Ureter (tissue), 1 donor: Measurements from ENCODE around the gene HOXC4. TPM values are rescaled to one million over a fixed set of nuclear protein-coding genes. Genes with fewer than 3 reads are reported as not detected.
"Not testable (repeated sequence)": the region's sequence is repeated elsewhere in the genome, so short reads cannot be mapped to it uniquely, and the experiment has no call there.

Experiments used
- DNase-seq: peaks from one replicate; pipeline ENCODE4 v3.0.0-alpha.2; 2020; ENCODE audit warnings: low spot score
- total RNA-seq: library from RNA; stranded (reverse); gene quantifications from one replicate; pipeline ENCODE4 v1.2.4, GENCODE V29; 2023
- donor health status: DM: yes; HTN: yes; CAD: no.

HOXC4 gene
- total RNA-seq, 1 donor from 2014 or later: 3.5 TPM

GRCh38 chr12:54055552-54055951 lies 1.9 kb downstream of the HOXC4 start:
- DNase-seq: no peak

- no peak for DNase-seq
Measured at GRCh38 chr12:54056110-54056509, 2.5 kb downstream of the HOXC4 start.

DNA sequence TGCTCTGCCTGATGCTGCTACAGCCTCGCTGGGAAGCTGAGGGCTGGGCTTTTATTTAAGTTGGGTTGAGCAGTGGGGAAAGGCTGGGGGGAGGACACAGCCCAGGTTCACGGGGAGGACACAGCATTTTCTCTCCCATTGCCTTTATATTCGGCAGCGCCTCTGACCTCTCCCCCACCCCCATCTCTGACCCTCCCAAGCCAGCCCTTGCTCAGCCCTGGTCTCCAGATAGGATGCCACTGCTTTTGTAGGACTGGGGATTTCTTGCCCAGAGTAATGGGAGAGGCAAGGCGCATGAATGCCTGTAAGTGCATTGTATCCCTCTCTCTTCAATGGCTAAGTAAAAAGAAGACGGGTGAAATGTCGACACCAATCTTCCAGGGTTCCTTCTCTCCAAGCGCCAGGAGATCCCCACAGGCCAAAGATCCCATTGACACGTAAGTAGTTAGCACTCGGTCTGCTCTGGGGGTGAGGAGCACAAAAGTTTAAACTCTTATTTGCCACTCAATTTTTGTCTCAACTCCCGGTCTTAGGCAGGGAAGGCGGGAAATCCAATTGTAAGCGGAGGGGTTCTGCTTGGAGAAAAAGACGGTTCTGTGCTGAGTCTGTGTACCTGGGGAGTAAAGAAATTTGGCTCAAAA lies 4.6 kb downstream of the HOXC4 start:
- no peak for DNase-seq

- DNase-seq: no peak
Measured at GRCh38 chr12:54059668-54060067, 6.0 kb downstream of the HOXC4 start.

DNA sequence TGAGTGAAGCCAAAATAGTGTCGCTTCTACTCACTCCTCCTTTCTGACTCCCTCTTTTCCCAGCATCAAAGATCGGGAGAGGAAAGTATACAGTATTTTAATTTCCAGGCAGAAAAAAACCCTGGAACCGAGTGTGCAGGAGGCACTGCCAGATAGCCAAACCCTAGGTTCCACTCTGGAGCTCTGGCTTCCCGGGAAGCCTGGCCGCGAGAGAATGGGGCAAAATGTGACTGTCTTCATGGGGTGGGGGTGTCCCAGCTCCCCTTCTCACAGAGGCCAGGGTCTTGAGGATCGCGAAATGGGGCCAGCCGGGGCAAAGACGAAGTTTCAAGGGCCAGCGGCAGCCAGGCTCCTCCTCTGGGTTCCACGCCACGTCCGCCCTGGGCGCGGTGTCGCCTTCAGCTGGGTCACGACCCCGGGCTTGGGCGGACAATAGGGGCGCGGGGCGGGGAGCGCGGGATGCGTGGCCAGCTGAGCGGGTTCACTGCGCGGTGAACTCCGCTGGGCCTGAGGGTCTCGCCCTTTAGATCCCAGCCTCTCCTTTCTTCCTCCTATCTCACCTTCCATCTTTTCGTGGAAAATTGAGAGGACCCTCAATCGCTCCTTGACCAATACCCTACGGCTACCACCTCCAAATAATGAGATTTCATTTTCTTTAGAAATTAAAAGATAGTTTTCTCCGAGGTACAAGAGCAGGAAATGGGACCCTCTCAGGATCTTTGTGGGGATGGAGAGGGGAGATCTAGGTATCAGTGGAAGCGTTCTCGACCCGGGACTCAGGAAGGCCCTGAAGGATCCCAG lies 6.7 kb downstream of the HOXC4 start:
- DNase-seq: no peak

- no peak for DNase-seq
Measured at GRCh38 chr12:54060975-54061778, 7.5 kb downstream of the HOXC4 start.

DNA sequence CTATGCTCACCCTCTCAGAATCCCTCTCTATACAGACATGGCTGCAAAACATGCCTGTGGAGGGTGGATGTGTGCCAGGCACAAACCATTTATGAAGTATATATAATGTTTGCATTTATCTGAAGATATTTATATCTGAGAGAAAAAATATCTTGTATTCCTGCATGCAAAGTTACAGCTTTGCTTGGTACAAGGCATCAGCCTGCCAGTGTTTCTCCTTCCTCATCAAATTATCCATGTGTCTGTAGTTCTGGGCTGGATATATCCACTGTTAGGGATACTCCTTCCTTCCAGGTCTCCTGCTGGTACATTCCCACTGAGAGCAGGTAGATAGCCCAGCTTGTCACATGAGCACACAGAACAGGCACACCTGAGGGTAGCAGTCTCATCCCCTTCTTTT lies 12.0 kb downstream of the HOXC4 start:
- DNase-seq: no peak

- no peak for DNase-seq
Measured at GRCh38 chr12:54066408-54066807, 12.8 kb downstream of the HOXC4 start.

DNA sequence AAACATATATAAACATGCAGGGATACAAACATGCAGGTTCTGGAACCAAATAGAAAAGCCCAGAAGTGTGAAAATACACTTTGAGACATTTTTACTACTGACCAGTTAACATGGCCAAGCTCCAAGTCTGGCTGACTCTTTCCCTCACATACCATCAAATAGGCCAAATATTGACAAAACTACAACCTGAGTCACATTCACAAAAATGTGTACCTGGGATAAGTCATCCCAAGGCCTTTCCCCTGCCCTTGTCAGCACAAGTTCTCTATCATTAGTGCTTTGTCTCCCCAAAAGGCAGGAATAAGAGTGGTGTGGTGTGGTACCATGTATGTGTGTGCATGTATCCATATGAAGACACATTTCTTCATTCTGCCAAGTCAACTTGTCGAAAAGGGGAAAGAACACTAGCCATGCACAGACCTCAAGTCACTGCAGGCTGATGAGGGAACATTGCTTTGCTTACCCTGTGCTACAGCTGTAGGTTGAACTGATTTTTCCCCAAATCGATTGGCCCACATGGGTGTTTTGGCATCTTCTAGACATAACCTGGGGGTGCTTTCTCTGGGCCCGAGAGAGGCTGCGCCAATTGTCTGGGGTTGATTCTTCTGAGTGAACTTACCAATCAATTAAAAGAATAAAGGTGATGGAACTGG lies 14.9 kb downstream of the HOXC4 start:
- DNase-seq: no peak

DNA sequence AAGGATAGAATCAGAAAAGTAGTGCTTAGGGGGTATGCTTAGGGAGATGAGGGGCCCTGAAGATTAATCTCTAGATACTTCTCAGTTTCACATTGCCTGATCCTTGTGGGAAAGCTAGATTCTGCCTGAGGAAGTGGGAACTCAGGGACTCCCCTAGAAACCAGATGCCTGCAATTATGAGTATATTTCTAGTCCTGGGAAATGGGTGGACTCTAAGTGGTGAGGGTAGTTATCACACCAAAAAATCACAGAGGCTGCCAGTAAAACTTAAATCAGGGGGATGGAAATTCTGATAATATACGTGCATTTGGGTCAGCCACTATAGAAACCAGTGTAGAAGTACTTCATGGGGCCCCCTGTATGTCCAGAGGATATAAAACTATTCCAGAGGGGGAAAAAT lies 18.3 kb downstream of the HOXC4 start:
- DNase-seq: no peak

DNA sequence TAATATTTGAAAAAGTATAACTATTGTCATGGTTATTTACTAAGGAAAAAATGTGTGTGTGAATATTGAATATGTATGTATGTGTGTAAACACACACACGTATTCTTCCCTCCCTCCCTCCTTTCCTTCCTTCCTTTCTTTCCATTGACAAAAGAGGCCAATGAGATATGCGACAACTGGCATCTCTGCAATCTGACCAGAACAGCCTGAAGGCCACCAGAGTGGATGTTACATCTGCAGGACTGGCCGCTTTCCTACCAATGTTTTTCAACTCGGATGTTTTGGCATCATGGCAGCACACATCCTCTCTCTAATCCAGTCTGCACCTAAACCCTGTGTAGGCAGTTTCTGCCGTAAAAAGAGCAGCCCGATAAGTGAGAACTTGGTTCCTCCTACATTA lies 20.7 kb downstream of the HOXC4 start:
- no peak for DNase-seq

GRCh38 chr12:54075409-54075808 lies 21.8 kb downstream of the HOXC4 start:
- DNase-seq: no peak

DNA sequence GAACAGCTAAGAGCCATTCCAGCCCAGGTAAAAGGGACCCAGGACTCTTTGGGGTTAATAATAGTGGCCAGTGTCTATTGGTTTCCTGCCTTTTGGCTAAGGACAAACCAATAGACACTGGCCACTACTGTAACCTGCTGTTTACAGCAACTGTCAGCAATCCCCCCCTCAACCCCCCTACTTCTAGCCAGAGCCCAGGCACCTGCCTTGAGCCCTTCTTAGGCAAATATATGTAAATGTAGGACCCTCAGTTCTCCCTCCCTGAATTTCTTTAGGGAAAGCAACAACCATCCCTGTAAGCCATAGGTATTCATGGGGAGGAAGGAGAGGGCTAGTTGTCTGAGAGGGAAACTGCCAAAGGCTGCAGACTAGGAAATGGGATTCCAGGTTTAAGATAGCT lies 22.3 kb downstream of the HOXC4 start:
- DNase-seq: no peak

- DNase-seq: not testable (repeated sequence)
Measured at GRCh38 chr12:54077843-54078242, 24.2 kb downstream of the HOXC4 start.

- DNase-seq: not testable (repeated sequence)
Measured at GRCh38 chr12:54079115-54079514, 25.5 kb downstream of the HOXC4 start.

DNA sequence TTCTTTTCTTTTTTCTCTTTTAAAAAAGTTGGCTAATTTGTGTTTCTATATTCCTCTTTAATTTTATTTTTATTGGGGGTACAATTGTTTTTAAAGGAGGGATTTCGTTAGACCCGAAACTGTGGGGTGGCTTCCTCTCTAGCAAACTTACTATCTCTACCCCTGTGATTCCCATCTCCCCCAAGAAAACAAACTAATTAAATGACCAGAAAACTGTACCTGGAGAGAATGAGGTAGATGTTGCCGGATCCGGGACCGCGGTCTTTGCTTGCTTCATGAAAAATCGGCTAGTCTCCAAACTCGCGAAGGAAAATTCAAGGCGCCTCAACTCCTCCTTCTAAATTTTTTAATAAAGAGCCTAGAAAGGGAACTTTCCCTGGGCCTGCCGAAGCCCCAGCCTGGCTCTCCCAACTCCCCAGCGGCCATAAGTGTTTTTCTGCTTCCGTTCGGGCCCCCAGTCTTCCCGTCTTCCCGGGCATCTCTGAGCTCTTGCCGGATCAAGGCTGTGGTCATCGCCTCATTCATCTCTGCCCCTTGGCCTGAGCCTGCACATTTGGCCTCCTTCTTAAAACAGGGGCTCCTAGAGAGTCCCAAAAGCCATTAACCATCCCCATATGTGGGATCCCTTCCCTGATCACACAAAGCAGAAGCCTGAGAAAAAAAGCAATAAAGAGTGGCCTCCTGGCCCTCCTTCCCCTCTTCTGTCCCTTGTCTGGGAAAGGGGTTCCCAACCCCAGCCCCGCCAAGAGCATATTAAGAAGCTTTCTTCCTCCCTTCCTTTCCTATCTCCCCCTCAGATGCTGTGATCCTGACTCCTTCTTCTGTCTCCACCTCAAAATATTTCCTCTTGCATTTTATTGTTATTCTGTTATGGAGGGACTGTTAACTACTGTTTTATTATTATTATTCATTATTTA lies 26.6 kb downstream of the HOXC4 start:
- not testable (repeated sequence) for DNase-seq

DNA sequence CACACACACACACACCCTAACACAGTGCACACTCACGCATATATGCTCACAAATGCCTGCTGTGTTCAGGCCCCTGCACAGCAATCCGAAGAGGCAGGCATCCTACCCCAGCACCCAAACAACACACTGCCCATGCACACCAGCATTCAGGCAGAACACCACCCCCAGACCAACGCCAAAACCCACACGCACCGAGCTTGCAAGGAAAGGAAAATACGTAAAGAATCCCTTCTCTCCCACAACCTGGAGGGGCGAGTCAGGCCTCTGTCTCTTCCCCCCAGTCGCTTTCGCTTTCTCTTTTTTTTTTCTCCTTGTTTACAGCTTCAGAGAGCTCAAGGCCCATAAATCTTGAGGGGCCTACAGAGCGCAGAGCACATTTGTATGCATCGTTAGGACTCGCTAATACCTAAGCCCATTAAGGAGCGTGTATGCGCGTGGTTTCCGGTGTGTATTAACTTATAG lies 27.4 kb downstream of the HOXC4 start:
- DNase-seq: not testable (repeated sequence)

DNA sequence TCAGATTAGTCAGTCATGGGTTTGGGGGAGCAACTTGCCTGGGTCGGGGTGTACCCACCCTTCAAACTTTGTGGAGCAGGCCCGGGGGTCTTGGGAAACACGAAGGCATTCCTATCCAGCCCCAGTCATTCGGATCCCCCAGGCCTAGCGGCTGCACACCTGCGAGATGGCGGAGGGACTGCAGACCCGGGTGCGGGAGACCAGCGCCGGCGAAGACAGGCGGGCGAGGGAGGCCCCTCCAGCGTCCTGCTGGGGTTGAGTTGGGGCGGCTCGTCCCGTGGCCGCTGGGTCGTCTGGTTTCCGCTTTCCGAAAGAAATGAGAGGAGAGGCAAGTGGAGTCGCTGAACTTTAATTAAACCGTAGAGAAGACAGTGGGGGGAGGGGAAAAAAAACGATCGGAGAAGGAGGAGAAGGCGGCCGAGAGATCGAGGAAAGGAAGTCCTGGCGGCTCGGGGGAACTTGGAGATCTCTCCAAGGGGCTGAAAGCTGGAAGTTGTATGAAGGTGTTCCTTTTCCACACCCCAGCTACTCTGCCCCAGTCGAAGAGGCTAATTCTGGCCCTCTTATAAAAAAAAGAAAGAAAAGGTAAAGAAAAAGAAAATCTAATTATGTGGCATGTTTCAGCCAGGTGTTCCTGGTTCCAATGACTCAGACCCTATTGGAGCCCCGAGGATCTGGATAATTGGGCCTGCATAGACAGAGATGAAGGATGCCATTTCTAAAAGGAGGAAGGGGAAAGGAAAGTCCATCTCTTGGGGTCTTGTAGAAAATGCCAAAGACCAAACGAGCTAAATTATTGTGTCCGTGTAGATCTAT lies 28.2 kb downstream of the HOXC4 start:
- not testable (repeated sequence) for DNase-seq

- DNase-seq: no peak
Measured at GRCh38 chr12:54082397-54082892, 28.8 kb downstream of the HOXC4 start.

DNA sequence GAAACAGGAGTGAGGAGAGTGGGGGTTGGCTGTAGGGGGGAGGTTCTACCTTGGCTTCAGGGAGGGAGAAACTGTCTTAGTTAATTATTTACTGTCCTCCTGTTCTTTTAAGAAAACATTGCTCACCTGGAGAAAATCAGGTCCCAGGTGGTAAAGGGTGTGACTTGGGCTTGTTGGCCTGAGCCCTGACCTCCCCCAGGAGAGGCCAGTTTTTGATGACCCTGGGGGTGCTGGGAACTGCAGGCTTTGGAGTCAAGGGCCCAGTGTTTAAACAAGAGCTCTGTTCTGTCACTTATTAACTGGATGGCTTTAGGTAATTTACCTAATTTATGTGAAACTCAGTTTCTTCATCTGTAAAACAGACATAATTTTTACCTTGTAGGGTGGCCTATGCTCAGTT lies 34.4 kb downstream of the HOXC4 start:
- not testable (repeated sequence) for DNase-seq
